Cardiac muscle cell (in vitro differentiated cells and primary cell): ENCODE measurements around the gene GPR39. TPM values are rescaled to one million over a fixed set of nuclear protein-coding genes. Genes with fewer than 3 reads are reported as not detected.

ENCODE experiments used
- DNase-seq, 2 donors: peaks; one replicate each; pipeline versions ENCODE4 v3.0.0 to v3.0.0-alpha.2; 2010 to 2017; ENCODE audit warnings: low read depth in 1 of 2, low spot score in 1 of 2
- H3K27ac ChIP-seq: fragments of 200-600 bp; sonication (generic); 2 replicates; pipeline ENCODE4 v1.5.1; 2016
- H3K27me3 ChIP-seq: fragments of 200-600 bp; sonication (generic); 2 replicates; pipeline ENCODE4 v1.6.0; 2016; ENCODE audit warnings: control low read depth
- H3K36me3 ChIP-seq: fragments of 200-600 bp; sonication (generic); 2 replicates; pipeline ENCODE4 v1.5.1; 2016; ENCODE audit warnings: control low read depth
- H3K4me1 ChIP-seq: fragments of 200-600 bp; sonication (generic); 2 replicates; pipeline ENCODE4 v1.8.1; 2017; ENCODE audit warnings: low read depth, mild to moderate bottlenecking, mixed run types
- H3K4me3 ChIP-seq: fragments of 200-600 bp; sonication (generic); 2 replicates; pipeline ENCODE4 v1.5.1; 2016; ENCODE audit warnings: mild to moderate bottlenecking
- H3K9me3 ChIP-seq: fragments of 200-600 bp; sonication (generic); 2 replicates; pipeline ENCODE4 v1.5.1; 2017; ENCODE audit warnings: low read depth, mild to moderate bottlenecking, control low read depth
- CTCF ChIP-seq: IDR thresholded peaks from 2 replicates; pipeline ENCODE4 v1.5.1; 2012; ENCODE audit warnings: low read depth, mild to moderate bottlenecking, low read length
- polyA plus RNA-seq: library from polyadenylated mRNA; unstranded; fragments of >200 nt; fragmentation: Nextera tagmentation; extraction: Ambion mirVana; gene quantifications from 2 replicates; pipeline ENCODE4 v1.2.1, GENCODE V29; 2016
- total RNA-seq: library from RNA; depleted of rRNA; stranded (reverse); fragments of >200 nt; gene quantifications from 2 replicates; pipeline ENCODE4 v1.2.3, GENCODE V29; 2016

Gene GPR39
- total and polyA plus RNA-seq, 2 experiments from 2014 or later = 4.0 to 10.9 TPM

GRCh38 chr2:132560562-132560961 lies 144.0 kb downstream of the GPR39 start:
- no peak for TF ChIP-seq CTCF
- Histone ChIP-seq H3K36me3 (no peaks in the 10 kb centered on the region), H3K4me1 (peaks cover 13% of the 10 kb centered on the region), H3K27ac (no peak overlapping the region), H3K4me3 (no peak overlapping the region), H3K27me3 (no peaks in the 10 kb centered on the region), H3K9me3 (no peaks in the 10 kb centered on the region)
- DNase-seq = no peak

- Histone ChIP-seq H3K9me3 (no peaks in the 10 kb centered on the region), H3K27ac (no peak overlapping the region), H3K36me3 (no peaks in the 10 kb centered on the region), H3K4me1 (peaks cover 13% of the 10 kb centered on the region), H3K4me3 (no peak overlapping the region), H3K27me3 (no peaks in the 10 kb centered on the region)
- no peak for TF ChIP-seq CTCF
- no peak for DNase-seq
These were observed 145.6 kb downstream of the GPR39 start for GRCh38 chr2:132562245-132562644.

- H3K4me1 ChIP-seq = peaks cover 5% of the 10 kb centered on the region
- no peaks in the 10 kb centered on the region for H3K27me3 ChIP-seq
- H3K4me3 ChIP-seq = no peak overlapping the region
- no peaks in the 10 kb centered on the region for H3K36me3 ChIP-seq
- DNase-seq = no peak
- H3K9me3 ChIP-seq = no peaks in the 10 kb centered on the region
- no peak overlapping the region for H3K27ac ChIP-seq
- no peak for TF ChIP-seq CTCF
These were observed 147.5 kb downstream of the GPR39 start for GRCh38 chr2:132564065-132564464.

- DNase-seq = no peak
- no peak for TF ChIP-seq CTCF
These were observed 149.8 kb downstream of the GPR39 start for GRCh38 chr2:132566379-132566778.

GRCh38 chr2:132567682-132568081 lies 151.1 kb downstream of the GPR39 start:
- no peak for DNase-seq
- no peaks in the 10 kb centered on the region for H3K27me3 ChIP-seq
- TF ChIP-seq CTCF = no peak
- H3K4me1 ChIP-seq = peaks cover 5% of the 10 kb centered on the region
- no peaks in the 10 kb centered on the region for H3K36me3 ChIP-seq
- H3K4me3 ChIP-seq = no peak overlapping the region
- H3K9me3 ChIP-seq = no peaks in the 10 kb centered on the region
- H3K27ac ChIP-seq = no peak overlapping the region

More at GRCh38 chr2:132566379-132566778, 149.8 kb downstream of the GPR39 start:
- Histone ChIP-seq H3K27ac (no peak overlapping the region), H3K36me3 (no peaks in the 10 kb centered on the region), H3K9me3 (no peaks in the 10 kb centered on the region), H3K4me3 (no peak overlapping the region), H3K4me1 (peaks cover 5% of the 10 kb centered on the region), H3K27me3 (no peaks in the 10 kb centered on the region)

GRCh38 chr2:132568656-132569055 lies 152.1 kb downstream of the GPR39 start:
- no peak for DNase-seq
- Histone ChIP-seq H3K27me3 (no peaks in the 10 kb centered on the region), H3K9me3 (no peaks in the 10 kb centered on the region), H3K4me3 (no peak overlapping the region), H3K27ac (no peak overlapping the region), H3K4me1 (peaks cover 3% of the 10 kb centered on the region), H3K36me3 (no peaks in the 10 kb centered on the region)
- TF ChIP-seq CTCF = no peak
